OCI-LY3 (cell line): ENCODE results near the gene NBL1.

Experiments used
- CTCF ChIP-seq: fragments of 200-600, 300-600 bp; sonication (generic); IDR thresholded peaks from 2 replicates; pipeline ENCODE4 v1.5.1; 2014; ENCODE audit warnings: antibody characterized with exemption, low read length, low read depth
- EZH2phosphoT487 ChIP-seq: fragments of 200-600 bp; shearing (Covaris generic); IDR thresholded peaks from 2 replicates; pipeline ENCODE4 v1.6.1; 2018; ENCODE audit warnings: antibody characterized with exemption, mixed run types, low read depth

- TF ChIP-seq CTCF (no peak), EZH2phosphoT487 (no peak)
Measured at GRCh38 chr1:19670787-19671186, 26.7 kb downstream of the NBL1 start.
